Kidney epithelial cell (primary cell): ENCODE data around the gene MAPKAP1. TPM values are rescaled to one million over a fixed set of nuclear protein-coding genes. Genes with fewer than 3 reads are reported as not detected.
A peak's percentile ranks its signal among the peaks of the same experiment; 100 is the strongest.

Experiments used
- DNase-seq: peaks from one replicate; pipeline ENCODE4 v3.0.0-alpha.2; 2010; ENCODE audit warnings: low read depth
- H3K27me3 ChIP-seq: 2 replicates; pipeline ENCODE4 v1.6.0; 2011; ENCODE audit warnings: low read length; ENCODE audit not compliant: control insufficient read depth, insufficient read depth
- H3K36me3 ChIP-seq: 2 replicates; pipeline ENCODE4 v1.5.1; 2011; ENCODE audit warnings: low read length; ENCODE audit not compliant: control insufficient read depth, insufficient read depth
- H3K4me3 ChIP-seq: 2 replicates; pipeline ENCODE4 v1.5.1; 2011; ENCODE audit warnings: low read depth, mild to moderate bottlenecking, control low read depth, low read length
- CTCF ChIP-seq: IDR thresholded peaks from 2 replicates; pipeline ENCODE4 v1.5.1; 2011; ENCODE audit warnings: mild to moderate bottlenecking, moderate library complexity, low read length, control low read depth, inconsistent platforms; ENCODE audit not compliant: insufficient read depth, poor library complexity, severe bottlenecking
- total RNA-seq: library from RNA; depleted of rRNA; stranded (reverse); fragments of >200 nt; gene quantifications from 2 replicates; pipeline ENCODE4 v1.2.3, GENCODE V29; 2015

Gene MAPKAP1
- 101 and 116 TPM in 2 replicates for total RNA-seq

DNA sequence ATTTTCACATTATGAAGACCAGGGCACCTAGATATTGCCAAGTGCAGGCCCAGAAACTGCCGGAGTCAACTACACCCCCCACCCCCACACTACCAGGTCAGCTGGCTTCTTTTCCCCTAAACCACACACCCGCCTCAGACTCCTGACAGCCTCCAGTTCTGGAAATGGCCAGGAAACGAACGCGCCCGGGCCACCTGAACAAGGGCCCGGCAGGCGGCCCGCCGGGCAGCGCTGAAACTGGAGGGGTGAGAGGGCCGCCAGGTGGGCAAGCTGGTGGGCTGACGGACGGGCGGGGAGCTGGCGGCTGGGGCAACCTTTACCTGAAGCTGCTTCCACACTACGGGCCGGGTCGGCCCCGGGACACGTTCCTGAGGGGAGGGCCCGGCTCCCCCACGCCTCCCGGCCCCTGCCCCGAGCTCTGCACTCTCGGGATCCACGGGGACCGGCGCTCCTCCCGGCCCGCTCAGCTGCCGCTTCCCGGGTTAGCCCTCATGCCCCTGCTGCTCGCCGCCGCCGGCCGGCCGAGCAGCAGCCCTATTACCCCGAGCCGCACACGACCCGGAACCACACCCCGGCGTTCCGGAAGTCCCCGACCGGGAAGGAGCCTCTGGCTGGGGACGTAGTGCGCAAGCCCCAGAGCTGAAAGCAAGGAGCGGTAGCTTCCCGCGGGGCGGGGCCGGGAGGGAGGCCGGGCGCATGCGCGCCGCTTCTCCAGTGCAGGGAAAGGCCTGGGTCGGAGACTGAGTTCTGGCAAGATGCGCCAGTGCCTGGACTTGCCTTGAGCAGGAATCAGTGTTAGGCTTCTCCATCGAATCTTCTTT is at the start of gene MAPKAP1:
MAPKAP1 (minus strand) TSS at position 558 of the 821 bp plus-strand sequence. CDS start 34,634 bp downstream, outside the sequence.
- H3K4me3 ChIP-seq: peak within 1 kb of the TSS; percentile 99
- no peak for TF ChIP-seq CTCF
- no peaks in the 10 kb centered on the region for H3K36me3 ChIP-seq
- DNase-seq: peak; percentile 87
- H3K27me3 ChIP-seq: no peaks in the 10 kb centered on the region

DNA sequence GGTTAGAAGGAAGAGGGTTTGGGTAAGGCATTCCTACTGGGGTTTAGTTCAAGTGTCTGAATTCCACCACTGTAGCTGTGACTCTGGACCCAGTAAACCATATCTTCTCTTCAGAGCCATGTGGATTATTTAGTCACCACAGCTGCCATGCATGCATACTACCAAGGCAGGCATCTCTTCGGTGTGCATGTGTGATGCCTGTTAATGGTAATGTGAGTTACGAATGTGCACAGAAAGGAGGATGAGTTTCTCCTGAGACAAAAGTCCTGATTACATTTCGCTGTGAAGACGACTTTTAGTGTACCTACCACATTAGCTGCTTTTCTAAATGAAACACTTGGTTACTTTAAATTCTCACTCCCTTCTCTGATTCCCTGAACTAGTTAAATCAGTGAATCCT is 49.5 kb upstream of the MAPKAP1 start:
- H3K27me3 ChIP-seq: no peaks in the 10 kb centered on the region
- TF ChIP-seq CTCF: no peak
- DNase-seq: no peak
- no peaks in the 10 kb centered on the region for H3K36me3 ChIP-seq
- H3K4me3 ChIP-seq: no peak overlapping the region

GRCh38 chr9:125755340-125755739 is 48.3 kb upstream of the MAPKAP1 start:
- TF ChIP-seq CTCF: no peak
- H3K27me3 ChIP-seq: no peaks in the 10 kb centered on the region
- no peak for DNase-seq
- H3K4me3 ChIP-seq: no peak overlapping the region
- no peaks in the 10 kb centered on the region for H3K36me3 ChIP-seq

DNA sequence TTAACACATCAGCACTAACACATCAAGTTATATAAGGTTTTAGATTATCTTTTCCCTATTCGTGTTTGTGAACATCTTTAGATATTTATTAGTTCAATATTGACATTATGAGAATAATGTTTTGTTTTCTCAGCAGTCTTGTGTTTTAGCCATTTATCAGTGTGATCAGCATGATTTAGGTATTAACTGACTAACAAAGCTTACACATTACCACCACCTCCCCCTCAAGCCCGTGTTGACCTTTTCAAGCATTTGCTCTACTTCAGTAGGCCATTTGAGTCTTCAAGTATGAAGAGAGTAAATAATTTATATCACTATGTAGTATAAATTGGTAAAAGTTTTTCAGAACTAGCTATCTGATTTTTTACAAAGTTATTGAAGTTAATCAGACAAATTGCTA is 47.1 kb upstream of the MAPKAP1 start:
- Histone ChIP-seq H3K36me3 (no peaks in the 10 kb centered on the region), H3K27me3 (no peaks in the 10 kb centered on the region), H3K4me3 (no peak overlapping the region)
- DNase-seq: no peak
- TF ChIP-seq CTCF: no peak

GRCh38 chr9:125752070-125752628 is 45.1 kb upstream of the MAPKAP1 start:
- Histone ChIP-seq H3K4me3 (no peak overlapping the region), H3K36me3 (no peaks in the 10 kb centered on the region), H3K27me3 (no peaks in the 10 kb centered on the region)
- TF ChIP-seq CTCF: no peak
- DNase-seq: no peak
